Fibroblast of lung (primary cell): ENCODE measurements around the gene ZDHHC1.

Experiments used
- EZH2 ChIP-seq: IDR thresholded peaks from 2 replicates; pipeline ENCODE4 v1.5.1; 2012; ENCODE audit warnings: low read length, control low read depth, mild to moderate bottlenecking; ENCODE audit errors: missing control alignments
- TF ChIP-seq, protein P1 (sequence below), 2 donors: IDR thresholded peaks in 1 of 2; conservative IDR thresholded peaks in 1 of 2; 1 replicate in 1 of 2; 2 replicates in 1 of 2; pipeline ENCODE4 v1.5.1; 2011 to 2012; ENCODE audit warnings: low read length in 2 of 2, control low read depth in 1 of 2, inconsistent platforms in 1 of 2, low read depth in 1 of 2, mild to moderate bottlenecking in 1 of 2

GRCh38 chr16:67392301-67393059 lies 23.8 kb downstream of the ZDHHC1 start:
- TF ChIP-seq, protein P1, sequence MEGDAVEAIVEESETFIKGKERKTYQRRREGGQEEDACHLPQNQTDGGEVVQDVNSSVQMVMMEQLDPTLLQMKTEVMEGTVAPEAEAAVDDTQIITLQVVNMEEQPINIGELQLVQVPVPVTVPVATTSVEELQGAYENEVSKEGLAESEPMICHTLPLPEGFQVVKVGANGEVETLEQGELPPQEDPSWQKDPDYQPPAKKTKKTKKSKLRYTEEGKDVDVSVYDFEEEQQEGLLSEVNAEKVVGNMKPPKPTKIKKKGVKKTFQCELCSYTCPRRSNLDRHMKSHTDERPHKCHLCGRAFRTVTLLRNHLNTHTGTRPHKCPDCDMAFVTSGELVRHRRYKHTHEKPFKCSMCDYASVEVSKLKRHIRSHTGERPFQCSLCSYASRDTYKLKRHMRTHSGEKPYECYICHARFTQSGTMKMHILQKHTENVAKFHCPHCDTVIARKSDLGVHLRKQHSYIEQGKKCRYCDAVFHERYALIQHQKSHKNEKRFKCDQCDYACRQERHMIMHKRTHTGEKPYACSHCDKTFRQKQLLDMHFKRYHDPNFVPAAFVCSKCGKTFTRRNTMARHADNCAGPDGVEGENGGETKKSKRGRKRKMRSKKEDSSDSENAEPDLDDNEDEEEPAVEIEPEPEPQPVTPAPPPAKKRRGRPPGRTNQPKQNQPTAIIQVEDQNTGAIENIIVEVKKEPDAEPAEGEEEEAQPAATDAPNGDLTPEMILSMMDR (conservative IDR thresholded peaks at IDR 0.05 in 1 of 2, IDR thresholded peaks at IDR 0.05 in 1 of 2; ENCODE audit: low read depth in 1 of 2, low read length in 2 of 2), result no peak
- peak; percentile 21 for TF ChIP-seq EZH2
